IgD-negative memory B cell (primary cell): ENCODE results near the gene CCNF. TPM values are rescaled to one million over a fixed set of nuclear protein-coding genes. Genes with fewer than 3 reads are reported as not detected.

Experiments used
- H3K27ac Mint-ChIP-seq, 3 donors: one replicate each; pipeline ENCODE4 v1.8.0; 2020 to 2022; ENCODE audit warnings: mild to moderate bottlenecking in 3 of 3, mixed read lengths in 3 of 3, moderate library complexity in 1 of 3
- H3K27me3 Mint-ChIP-seq: one replicate; pipeline ENCODE4 v1.8.0; 2021; ENCODE audit warnings: mixed read lengths
- H3K36me3 Mint-ChIP-seq: one replicate; pipeline ENCODE4 v1.8.0; 2020; ENCODE audit warnings: mild to moderate bottlenecking, mixed read lengths
- H3K4me1 Mint-ChIP-seq, 3 donors: one replicate each; pipeline ENCODE4 v1.8.0; 2020 to 2022; ENCODE audit warnings: mixed read lengths in 3 of 3, mild to moderate bottlenecking in 1 of 3
- H3K4me3 Mint-ChIP-seq, 4 donors: one replicate each; pipeline ENCODE4 v1.8.0; 2020 to 2022; ENCODE audit warnings: mild to moderate bottlenecking in 4 of 4, mixed read lengths in 4 of 4, moderate library complexity in 3 of 4
- H3K9me3 Mint-ChIP-seq, 3 donors: one replicate each; pipeline ENCODE4 v1.8.0; 2020 to 2021; ENCODE audit warnings: mixed read lengths in 3 of 3, mild to moderate bottlenecking in 1 of 3
- polyA plus RNA-seq: library from polyadenylated mRNA; unstranded; fragments of 300-500 nt; fragmentation: Illumina TruSeq; gene quantifications from one replicate; pipeline ENCODE4 v1.2.3, GENCODE V29; 2021

CCNF gene
- polyA plus RNA-seq, 1 donor from 2014 or later = 5.6 TPM

DNA sequence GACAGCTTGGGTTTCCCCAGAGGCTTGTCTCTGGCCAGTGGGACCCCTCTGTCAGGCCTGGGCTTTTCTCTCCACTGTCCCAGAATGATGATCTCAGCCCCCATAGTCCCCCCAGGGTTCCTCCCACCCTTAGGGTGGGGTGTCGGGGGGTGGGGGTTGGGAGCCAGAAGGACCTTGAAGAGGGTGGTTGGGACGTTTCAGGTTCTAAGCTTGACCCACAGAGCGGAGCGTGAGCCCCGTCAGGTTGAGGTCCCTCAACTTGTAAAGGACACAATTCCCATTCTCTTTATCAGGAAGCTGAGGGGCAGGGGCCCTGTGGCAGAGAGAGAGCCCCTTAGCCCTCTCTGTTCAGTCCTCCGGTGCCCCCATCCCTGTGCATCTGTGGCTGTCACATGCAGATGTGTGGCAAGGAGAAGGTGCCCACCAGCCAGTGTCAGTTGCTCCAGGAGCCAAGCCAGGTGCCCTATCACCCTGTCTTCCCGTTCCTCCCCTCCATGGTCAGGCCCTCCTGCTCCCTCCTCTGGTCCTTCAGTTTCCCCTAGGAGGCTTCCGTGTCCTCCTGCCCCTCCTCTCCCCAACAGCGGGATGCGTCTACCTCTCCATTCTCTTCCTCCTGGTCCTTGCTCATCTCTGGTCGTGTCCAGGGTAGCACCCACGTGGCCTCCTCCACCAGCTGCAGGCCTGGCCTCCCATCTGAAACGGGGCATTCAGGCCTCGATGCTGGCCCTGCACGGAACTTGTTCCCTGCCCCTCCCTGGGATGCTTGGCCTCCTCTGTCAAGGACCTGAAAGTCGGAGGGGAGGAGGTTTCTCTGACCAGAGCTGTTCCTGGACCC, 40.4 kb downstream of the CCNF start:
- Mint-ChIP-seq H3K36me3 (no peaks in the 10 kb centered on the region), H3K27me3 (peaks cover 29% of the 10 kb centered on the region), H3K4me3 (peak overlapping the region in 3 of 4 donors; percentile 32 to 88 (median 52)), H3K9me3 (no peaks in the 10 kb centered on the region), H3K27ac (peak overlapping the region in 1 of 3 donors; percentile 46), H3K4me1 (peaks cover 6 to 15% (median 8%) of the 10 kb centered on the region in 3 donors)

DNA sequence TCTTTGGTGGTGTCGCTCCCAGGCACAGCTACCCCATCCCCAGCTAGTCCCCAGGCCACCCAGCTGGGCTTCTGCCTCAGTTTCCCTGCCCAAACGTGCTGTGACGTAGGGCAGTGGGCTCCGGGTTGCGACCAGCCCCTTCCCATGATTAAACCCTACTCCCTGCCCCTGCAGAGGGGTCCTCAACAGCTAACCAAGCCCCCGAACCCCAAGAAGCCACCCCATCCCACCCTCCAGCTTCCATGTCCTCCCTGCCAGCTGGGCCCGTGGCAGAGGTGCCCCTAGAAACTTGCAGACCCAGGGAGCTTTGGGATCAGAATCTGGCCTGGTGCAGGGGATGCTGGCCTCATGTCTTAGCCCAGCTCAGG, 41.0 kb downstream of the CCNF start:
- H3K4me3 Mint-ChIP-seq = peak overlapping the region in 3 of 4 donors; percentile 58 to 88 (median 88)
- H3K36me3 Mint-ChIP-seq = no peaks in the 10 kb centered on the region
- H3K4me1 Mint-ChIP-seq = peaks cover 6 to 15% (median 8%) of the 10 kb centered on the region in 3 donors
- H3K9me3 Mint-ChIP-seq = no peaks in the 10 kb centered on the region
- H3K27ac Mint-ChIP-seq = peak overlapping the region in 1 of 3 donors; percentile 46
- H3K27me3 Mint-ChIP-seq = peaks cover 29% of the 10 kb centered on the region

DNA sequence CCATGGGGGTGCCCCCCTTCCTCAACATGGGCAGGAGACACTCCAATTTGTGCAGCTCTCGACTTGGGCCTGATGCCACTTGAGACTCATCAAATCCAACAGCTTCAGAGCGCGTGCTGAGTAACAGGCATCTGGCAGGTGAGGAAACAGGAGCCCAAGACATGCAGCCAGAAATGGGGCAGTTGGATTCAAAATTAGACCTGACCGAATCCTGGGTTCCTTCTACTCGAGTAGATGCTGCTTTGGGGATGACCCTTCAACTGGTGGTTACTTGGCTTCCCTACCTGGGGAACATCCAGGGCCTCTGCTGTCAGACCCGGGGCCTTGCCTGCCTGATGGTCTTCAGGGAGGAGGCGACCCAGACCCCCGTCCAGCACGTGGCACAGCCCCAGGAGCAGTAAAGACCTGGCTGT, 41.4 kb downstream of the CCNF start:
- Mint-ChIP-seq H3K27me3 (peaks cover 29% of the 10 kb centered on the region), H3K4me1 (peaks cover 6 to 15% (median 8%) of the 10 kb centered on the region in 3 donors), H3K27ac (no peak overlapping the region), H3K4me3 (peak overlapping the region in 2 of 4 donors; percentile 58 to 88), H3K36me3 (no peaks in the 10 kb centered on the region), H3K9me3 (no peaks in the 10 kb centered on the region)

DNA sequence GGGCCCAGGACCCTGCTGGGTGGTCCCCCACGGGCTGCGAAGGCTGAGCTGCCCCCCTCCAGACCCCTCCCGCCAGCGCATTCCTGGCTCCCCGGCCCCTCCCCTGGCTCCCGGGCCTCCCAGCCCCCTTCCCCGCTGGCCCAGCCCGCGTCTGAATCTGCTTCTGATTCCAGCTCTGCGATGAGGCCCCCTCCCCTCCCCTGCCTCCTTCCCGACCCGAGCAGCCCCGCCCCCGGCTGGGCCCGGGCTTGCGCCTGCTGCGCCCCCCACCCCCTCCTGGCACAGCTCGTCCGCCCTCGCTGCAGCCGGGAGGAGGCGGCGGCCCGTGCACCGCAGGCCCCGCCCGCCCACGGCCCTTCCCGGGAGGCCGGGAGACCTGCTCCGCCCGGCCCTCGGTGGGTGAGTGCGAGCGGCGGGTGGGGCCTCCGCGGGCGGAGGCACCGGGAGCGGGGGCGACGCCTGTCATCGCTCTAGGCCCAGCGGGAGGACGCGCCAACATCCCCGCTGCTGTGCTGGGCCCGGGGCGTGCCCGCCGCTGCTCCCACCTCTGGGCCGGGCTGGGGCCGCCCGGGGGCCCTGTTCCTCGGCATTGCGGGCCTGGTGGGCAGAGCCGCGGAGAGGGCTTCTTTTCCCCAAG, 41.9 kb downstream of the CCNF start, which contains the start of gene NTN3:
NTN3 (plus strand) TSS at position 282 of the 637 bp plus-strand sequence. CDS start 405 bp downstream, outside the sequence.
- Mint-ChIP-seq H3K27me3 (peaks cover 29% of the 10 kb centered on the region), H3K4me3 (peak within 1 kb of the TSS in 3 of 4 donors; percentile 58 to 88 (median 88)), H3K36me3 (no peaks in the 10 kb centered on the region), H3K4me1 (peaks cover 6 to 15% (median 8%) of the 10 kb centered on the region in 3 donors), H3K27ac (peak within 1 kb of the TSS in 1 of 3 donors; percentile 46), H3K9me3 (no peaks in the 10 kb centered on the region)

DNA sequence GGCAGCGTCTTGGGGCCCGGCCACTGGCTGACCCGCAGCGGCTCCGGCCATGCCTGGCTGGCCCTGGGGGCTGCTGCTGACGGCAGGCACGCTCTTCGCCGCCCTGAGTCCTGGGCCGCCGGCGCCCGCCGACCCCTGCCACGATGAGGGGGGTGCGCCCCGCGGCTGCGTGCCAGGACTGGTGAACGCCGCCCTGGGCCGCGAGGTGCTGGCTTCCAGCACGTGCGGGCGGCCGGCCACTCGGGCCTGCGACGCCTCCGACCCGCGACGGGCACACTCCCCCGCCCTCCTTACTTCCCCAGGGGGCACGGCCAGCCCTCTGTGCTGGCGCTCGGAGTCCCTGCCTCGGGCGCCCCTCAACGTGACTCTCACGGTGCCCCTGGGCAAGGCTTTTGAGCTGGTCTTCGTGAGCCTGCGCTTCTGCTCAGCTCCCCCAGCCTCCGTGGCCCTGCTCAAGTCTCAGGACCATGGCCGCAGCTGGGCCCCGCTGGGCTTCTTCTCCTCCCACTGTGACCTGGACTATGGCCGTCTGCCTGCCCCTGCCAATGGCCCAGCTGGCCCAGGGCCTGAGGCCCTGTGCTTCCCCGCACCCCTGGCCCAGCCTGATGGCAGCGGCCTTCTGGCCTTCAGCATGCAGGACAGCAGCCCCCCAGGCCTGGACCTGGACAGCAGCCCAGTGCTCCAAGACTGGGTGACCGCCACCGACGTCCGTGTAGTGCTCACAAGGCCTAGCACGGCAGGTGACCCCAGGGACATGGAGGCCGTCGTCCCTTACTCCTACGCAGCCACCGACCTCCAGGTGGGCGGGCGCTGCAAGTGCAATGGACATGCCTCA, 42.6 kb downstream of the CCNF start:
- no peaks in the 10 kb centered on the region for H3K36me3 Mint-ChIP-seq
- no peak overlapping the region for H3K4me3 Mint-ChIP-seq
- H3K27ac Mint-ChIP-seq = no peak overlapping the region
- no peaks in the 10 kb centered on the region for H3K9me3 Mint-ChIP-seq
- peaks cover 29% of the 10 kb centered on the region for H3K27me3 Mint-ChIP-seq
- peaks cover 9 to 17% (median 10%) of the 10 kb centered on the region in 3 donors for H3K4me1 Mint-ChIP-seq

DNA sequence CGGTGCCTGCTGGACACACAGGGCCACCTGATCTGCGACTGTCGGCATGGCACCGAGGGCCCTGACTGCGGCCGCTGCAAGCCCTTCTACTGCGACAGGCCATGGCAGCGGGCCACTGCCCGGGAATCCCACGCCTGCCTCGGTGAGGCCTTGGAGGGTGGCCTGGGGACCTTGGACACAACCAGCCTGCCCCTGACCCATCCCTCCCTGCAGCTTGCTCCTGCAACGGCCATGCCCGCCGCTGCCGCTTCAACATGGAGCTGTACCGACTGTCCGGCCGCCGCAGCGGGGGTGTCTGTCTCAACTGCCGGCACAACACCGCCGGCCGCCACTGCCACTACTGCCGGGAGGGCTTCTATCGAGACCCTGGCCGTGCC, 43.2 kb downstream of the CCNF start:
- Mint-ChIP-seq H3K27ac (no peak overlapping the region), H3K9me3 (no peaks in the 10 kb centered on the region), H3K27me3 (peaks cover 29% of the 10 kb centered on the region), H3K4me3 (peak overlapping the region in 3 of 4 donors; percentile 12 to 73 (median 38)), H3K4me1 (peaks cover 8 to 19% (median 12%) of the 10 kb centered on the region in 3 donors), H3K36me3 (no peaks in the 10 kb centered on the region)

DNA sequence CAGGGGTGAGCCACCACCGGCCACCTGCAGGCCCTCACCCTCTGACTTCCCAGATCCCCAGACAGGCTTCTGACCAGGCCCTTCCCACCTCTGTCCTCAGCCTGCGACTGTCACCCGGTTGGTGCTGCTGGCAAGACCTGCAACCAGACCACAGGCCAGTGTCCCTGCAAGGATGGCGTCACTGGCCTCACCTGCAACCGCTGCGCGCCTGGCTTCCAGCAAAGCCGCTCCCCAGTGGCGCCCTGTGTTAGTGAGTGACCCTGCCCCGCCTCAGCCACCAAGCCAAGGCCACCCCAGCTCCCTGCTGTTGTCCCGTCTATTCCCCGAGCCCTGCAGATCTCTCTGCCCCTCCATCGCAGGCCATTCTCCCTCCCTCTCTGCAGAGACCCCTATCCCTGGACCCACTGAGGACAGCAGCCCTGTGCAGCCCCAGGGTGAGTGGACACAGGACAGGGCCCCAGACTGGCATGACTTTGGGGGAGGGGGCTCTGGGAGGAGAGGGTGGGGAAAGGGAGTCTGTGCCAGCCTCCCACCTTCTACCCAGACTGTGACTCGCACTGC, 43.7 kb downstream of the CCNF start:
- no peaks in the 10 kb centered on the region for H3K9me3 Mint-ChIP-seq
- peak overlapping the region; percentile 9 to 90 (median 75) for H3K4me3 Mint-ChIP-seq
- no peak overlapping the region for H3K27ac Mint-ChIP-seq
- H3K27me3 Mint-ChIP-seq = peaks cover 29% of the 10 kb centered on the region
- peaks cover 8 to 19% (median 12%) of the 10 kb centered on the region in 3 donors for H3K4me1 Mint-ChIP-seq
- no peaks in the 10 kb centered on the region for H3K36me3 Mint-ChIP-seq

DNA sequence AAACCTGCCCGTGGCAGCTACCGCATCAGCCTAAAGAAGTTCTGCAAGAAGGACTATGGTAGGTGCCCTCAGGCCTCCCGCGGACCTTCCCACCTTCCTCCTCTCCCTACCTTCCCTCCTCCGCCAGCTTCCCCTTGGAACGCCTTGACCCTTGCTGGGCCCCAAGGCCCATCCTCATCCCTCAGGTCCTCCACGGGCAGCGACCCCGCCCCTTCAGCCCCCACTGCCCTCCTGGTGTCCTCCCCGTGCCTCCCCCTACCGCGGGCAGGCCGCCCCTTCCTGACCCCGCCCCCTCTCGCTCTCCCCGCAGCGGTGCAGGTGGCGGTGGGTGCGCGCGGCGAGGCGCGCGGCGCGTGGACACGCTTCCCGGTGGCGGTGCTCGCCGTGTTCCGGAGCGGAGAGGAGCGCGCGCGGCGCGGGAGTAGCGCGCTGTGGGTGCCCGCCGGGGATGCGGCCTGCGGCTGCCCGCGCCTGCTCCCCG, 44.2 kb downstream of the CCNF start:
- H3K27ac Mint-ChIP-seq = no peak overlapping the region

DNA sequence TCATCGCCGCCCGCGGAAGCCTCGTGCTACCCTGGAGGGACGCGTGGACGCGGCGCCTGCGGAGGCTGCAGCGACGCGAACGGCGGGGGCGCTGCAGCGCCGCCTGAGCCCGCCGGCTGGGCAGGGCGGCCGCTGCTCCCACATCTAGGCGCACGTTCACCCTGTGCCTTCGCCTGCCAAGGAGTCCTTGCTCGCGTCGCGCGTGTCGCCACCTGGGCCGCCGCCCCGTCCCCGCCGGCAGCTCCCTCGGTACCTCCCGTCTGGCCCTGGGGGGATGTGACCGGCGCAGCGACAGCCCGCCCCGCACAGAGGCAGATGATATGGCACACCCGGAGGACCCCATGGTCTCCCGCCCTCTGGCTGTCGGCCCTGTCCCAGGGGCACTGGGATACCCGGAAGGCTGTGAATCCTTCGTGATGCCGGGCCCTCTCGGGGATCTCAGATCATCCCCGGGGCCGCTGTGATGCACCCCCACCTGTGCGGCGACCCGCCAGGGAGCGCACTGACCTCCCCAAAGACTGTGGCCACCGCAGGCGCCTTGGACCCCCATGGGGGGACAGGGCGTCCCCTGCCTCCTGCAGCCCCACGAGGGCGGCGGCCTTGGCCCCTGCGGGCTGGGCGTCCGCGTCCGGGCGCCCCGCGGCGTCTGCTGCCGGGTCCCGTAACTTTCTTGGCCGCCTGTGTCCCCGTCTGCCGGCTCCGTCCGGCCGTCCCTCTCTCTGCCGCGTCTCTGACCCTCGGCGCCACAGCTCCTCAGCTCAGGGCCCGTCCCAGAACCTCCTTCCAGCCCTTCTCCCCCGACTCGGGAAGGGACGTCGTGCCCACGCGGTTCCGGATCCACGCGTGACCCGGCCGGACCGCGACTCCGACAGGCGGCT, 45.0 kb downstream of the CCNF start:
- H3K4me1 Mint-ChIP-seq = peaks cover 6 to 15% (median 12%) of the 10 kb centered on the region in 3 donors
- no peaks in the 10 kb centered on the region for H3K9me3 Mint-ChIP-seq
- H3K27me3 Mint-ChIP-seq = peaks cover 23% of the 10 kb centered on the region
- H3K27ac Mint-ChIP-seq = peak overlapping the region in 2 of 3 donors; percentile 23 to 39
- H3K4me3 Mint-ChIP-seq = peak overlapping the region in 3 of 4 donors; percentile 75 to 84 (median 81)
- H3K36me3 Mint-ChIP-seq = no peaks in the 10 kb centered on the region

More for the DNA sequence above, 44.2 kb downstream of the CCNF start:
- Mint-ChIP-seq H3K4me3 (peak overlapping the region in 3 of 4 donors; percentile 77 to 90 (median 89)), H3K27me3 (peaks cover 27% of the 10 kb centered on the region), H3K4me1 (peaks cover 8 to 17% (median 12%) of the 10 kb centered on the region in 3 donors), H3K36me3 (no peaks in the 10 kb centered on the region), H3K9me3 (no peaks in the 10 kb centered on the region)

DNA sequence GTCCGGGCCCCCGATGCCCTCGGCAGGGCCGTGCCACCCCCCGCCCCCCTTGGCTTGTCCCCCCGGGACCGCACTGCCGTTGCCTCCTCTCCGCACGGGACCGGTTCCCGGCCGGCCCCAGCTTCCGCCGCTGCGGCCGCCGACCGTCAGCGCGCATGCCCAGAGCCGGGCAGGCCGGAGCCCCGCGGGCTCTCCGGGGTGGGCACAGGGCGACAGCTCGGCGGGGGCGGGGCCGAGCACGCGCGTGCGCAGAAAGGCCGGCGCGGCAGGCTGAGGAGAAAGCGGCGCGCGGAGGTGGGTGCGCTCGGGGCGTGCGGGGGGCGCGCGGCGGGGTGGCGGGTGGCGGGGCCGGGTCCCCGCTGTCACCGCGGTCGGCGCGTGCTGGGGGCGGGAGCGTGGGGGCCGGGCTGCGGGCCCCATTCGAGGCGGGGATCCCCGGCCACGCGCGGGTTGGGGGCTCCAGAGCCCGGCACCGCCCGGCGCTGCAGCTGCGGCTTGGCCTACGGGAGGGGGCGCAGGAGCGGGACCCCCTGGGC, 45.7 kb downstream of the CCNF start, which contains the start of gene TBC1D24:
TBC1D24 (plus strand) TSS at position 251 of the 536 bp plus-strand sequence. CDS start 21,022 bp downstream, outside the sequence.
- Mint-ChIP-seq H3K4me3 (peak within 1 kb of the TSS; percentile 81 to 85 (median 84)), H3K36me3 (no peaks in the 10 kb centered on the region), H3K27me3 (peaks cover 18% of the 10 kb centered on the region), H3K9me3 (no peaks in the 10 kb centered on the region), H3K27ac (peak within 1 kb of the TSS; percentile 39 to 80 (median 75)), H3K4me1 (peaks cover 6 to 10% (median 7%) of the 10 kb centered on the region in 3 donors)

DNA sequence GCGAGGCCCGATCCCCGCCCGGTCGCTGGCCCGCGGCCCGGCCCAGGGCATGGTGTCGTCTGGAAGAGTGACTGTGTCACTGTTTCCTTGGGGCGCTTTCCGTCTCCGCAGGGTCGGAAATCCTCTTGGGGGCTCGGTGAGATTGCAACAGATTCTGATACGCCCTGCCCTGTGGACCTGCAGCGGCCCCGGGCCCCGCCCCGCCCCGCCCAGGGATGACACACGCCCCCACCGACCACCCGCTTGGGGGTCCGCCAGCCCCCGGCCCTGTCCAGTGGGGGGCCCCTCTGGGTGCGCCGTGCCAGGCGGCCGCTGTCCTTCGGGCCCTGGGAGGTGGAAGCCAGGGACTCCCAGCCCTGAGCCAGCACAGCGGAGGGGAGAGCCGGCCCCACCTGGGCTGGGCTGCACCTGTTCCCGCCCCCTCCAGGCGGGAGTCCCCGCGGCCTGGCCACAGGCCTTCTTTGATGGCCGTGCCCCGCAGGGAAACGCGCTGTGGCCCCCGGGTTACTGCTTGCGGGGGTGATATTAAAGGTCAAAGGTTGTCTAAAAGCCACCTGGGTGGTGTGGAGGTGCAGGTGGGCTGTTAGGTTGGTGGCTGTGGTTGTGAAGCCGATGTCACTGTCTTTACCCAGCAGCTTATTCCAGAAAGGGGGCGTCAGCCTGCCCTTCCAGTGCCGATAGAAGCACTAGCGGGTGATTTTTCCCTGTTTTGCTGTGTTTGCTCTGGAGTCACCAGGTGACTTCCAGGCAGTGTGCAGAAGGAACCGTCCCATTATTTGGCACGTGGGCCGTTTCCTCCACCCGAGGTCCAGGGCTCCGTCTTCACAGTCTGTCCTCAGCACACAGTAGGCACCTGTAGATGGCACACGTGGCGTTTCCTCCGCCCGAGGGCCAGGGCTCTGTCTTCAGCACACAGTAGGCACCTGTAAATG, 46.4 kb downstream of the CCNF start:
- Mint-ChIP-seq H3K27ac (peak overlapping the region in 2 of 3 donors; percentile 75 to 80), H3K4me3 (peak overlapping the region; percentile 70 to 85 (median 82)), H3K4me1 (peaks cover 2 to 8% (median 6%) of the 10 kb centered on the region in 3 donors), H3K9me3 (no peaks in the 10 kb centered on the region), H3K27me3 (peaks cover 10% of the 10 kb centered on the region), H3K36me3 (no peaks in the 10 kb centered on the region)

DNA sequence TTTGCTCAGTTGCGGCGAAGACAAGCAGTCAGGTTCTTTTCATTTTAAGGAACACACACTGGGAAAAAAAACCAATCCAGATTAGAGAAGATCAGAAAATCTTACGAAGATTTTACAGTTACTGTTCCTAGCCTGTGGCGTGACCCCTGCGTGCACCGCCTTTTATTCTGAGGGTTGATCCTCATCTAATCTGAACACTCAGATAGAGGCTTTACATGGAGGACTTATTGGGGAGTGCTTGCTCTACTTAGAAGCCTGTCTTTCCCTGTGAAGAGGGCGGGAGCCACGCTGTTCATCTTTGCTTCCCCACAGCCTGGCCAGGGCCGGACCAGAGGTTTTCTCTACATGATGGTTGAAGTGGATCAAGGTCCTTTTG, 47.1 kb downstream of the CCNF start:
- peaks cover 10% of the 10 kb centered on the region for H3K27me3 Mint-ChIP-seq
- peak overlapping the region in 2 of 3 donors; percentile 75 to 80 for H3K27ac Mint-ChIP-seq
- H3K4me3 Mint-ChIP-seq = peak overlapping the region; percentile 70 to 85 (median 82)

More for the DNA sequence above, 47.1 kb downstream of the CCNF start:
- Mint-ChIP-seq H3K4me1 (peaks cover 2 to 8% (median 6%) of the 10 kb centered on the region in 3 donors), H3K9me3 (no peaks in the 10 kb centered on the region), H3K36me3 (no peaks in the 10 kb centered on the region)
